Parathyroid adenoma (tissue), 2 donors: ENCODE data around the gene PCDH9.

Experiments
- H2AFZ ChIP-seq: fragments of 300-600 bp; sonication (generic); one replicate; pipeline ENCODE4 v1.7.0; 2017; ENCODE audit warnings: antibody characterized with exemption, mild to moderate bottlenecking
- H3K27ac ChIP-seq: fragments of 300-600 bp; sonication (generic); one replicate; pipeline ENCODE4 v1.7.0; 2017
- H3K27me3 ChIP-seq: fragments of 300-600 bp; sonication (generic); one replicate; pipeline ENCODE4 v1.7.0; 2017; ENCODE audit warnings: low read length; ENCODE audit not compliant: control insufficient read depth, insufficient read depth
- H3K36me3 ChIP-seq: fragments of 300-600 bp; sonication (generic); one replicate; pipeline ENCODE4 v1.7.0; 2017; ENCODE audit warnings: low read length; ENCODE audit not compliant: control insufficient read depth, insufficient read depth
- H3K4me1 ChIP-seq: fragments of 300-600 bp; sonication (generic); one replicate; pipeline ENCODE4 v1.7.0; 2017; ENCODE audit warnings: control low read depth
- H3K4me2 ChIP-seq: fragments of 300-600 bp; sonication (generic); one replicate; pipeline ENCODE4 v1.7.0; 2017; ENCODE audit warnings: low read length
- H3K4me3 ChIP-seq: fragments of 300-600 bp; sonication (generic); one replicate; pipeline ENCODE4 v1.7.0; 2017; ENCODE audit warnings: low read depth, low read length
- H3K79me2 ChIP-seq: fragments of 300-600 bp; sonication (generic); one replicate; pipeline ENCODE4 v1.7.0; 2017; ENCODE audit warnings: control low read depth
- H3K9ac ChIP-seq: fragments of 300-600 bp; sonication (generic); one replicate; pipeline ENCODE4 v1.7.0; 2017; ENCODE audit warnings: mild to moderate bottlenecking
- H3K9me3 ChIP-seq: fragments of 300-600 bp; sonication (generic); one replicate; pipeline ENCODE4 v1.7.0; 2017; ENCODE audit warnings: low read length; ENCODE audit not compliant: control insufficient read depth
- CTCF ChIP-seq: fragments of 300-600 bp; sonication (generic); IDR thresholded peaks from one replicate; pipeline ENCODE4 v1.7.0; 2017; ENCODE audit warnings: antibody characterized with exemption, mild to moderate bottlenecking
- donor health status: primary hyperparathyroidism.

The PCDH9 gene

GRCh38 chr13:66618702-66619101, 611.4 kb downstream of the PCDH9 start:
- no peaks in the 10 kb centered on the region for H3K79me2 ChIP-seq
- H3K36me3 ChIP-seq: no peaks in the 10 kb centered on the region
- H3K9ac ChIP-seq: no peak overlapping the region
- H2AFZ ChIP-seq: no peak overlapping the region
- H3K4me1 ChIP-seq: no peaks in the 10 kb centered on the region
- TF ChIP-seq CTCF: no peak
- no peaks in the 10 kb centered on the region for H3K9me3 ChIP-seq
- no peak overlapping the region for H3K27ac ChIP-seq
- no peak overlapping the region for H3K4me2 ChIP-seq
- H3K27me3 ChIP-seq: no peaks in the 10 kb centered on the region
- no peak overlapping the region for H3K4me3 ChIP-seq

GRCh38 chr13:66617786-66618185, 612.4 kb downstream of the PCDH9 start:
- H3K79me2 ChIP-seq: no peaks in the 10 kb centered on the region
- H2AFZ ChIP-seq: no peak overlapping the region
- no peak overlapping the region for H3K27ac ChIP-seq
- no peaks in the 10 kb centered on the region for H3K36me3 ChIP-seq
- H3K4me1 ChIP-seq: no peaks in the 10 kb centered on the region
- TF ChIP-seq CTCF: no peak
- H3K9ac ChIP-seq: no peak overlapping the region
- no peaks in the 10 kb centered on the region for H3K9me3 ChIP-seq
- H3K4me3 ChIP-seq: no peak overlapping the region
- no peaks in the 10 kb centered on the region for H3K27me3 ChIP-seq
- H3K4me2 ChIP-seq: no peak overlapping the region

- Histone ChIP-seq H3K4me1 (no peaks in the 10 kb centered on the region), H3K4me2 (no peak overlapping the region), H3K36me3 (no peaks in the 10 kb centered on the region), H3K27ac (no peak overlapping the region), H3K9ac (no peak overlapping the region), H3K4me3 (no peak overlapping the region), H3K9me3 (no peaks in the 10 kb centered on the region), H3K27me3 (no peaks in the 10 kb centered on the region), H3K79me2 (no peaks in the 10 kb centered on the region), H2AFZ (no peak overlapping the region)
- TF ChIP-seq CTCF: no peak
These were observed 617.2 kb downstream of the PCDH9 start for GRCh38 chr13:66612983-66613382.

- H3K4me2 ChIP-seq: no peak overlapping the region
- H3K27me3 ChIP-seq: no peaks in the 10 kb centered on the region
- TF ChIP-seq CTCF: no peak
These were observed 643.6 kb downstream of the PCDH9 start for GRCh38 chr13:66586489-66586888.

GRCh38 chr13:66585669-66586203, 644.4 kb downstream of the PCDH9 start:
- no peaks in the 10 kb centered on the region for H3K27me3 ChIP-seq
- no peak overlapping the region for H3K4me2 ChIP-seq
- no peaks in the 10 kb centered on the region for H3K9me3 ChIP-seq
- H3K9ac ChIP-seq: no peak overlapping the region
- H3K4me1 ChIP-seq: no peaks in the 10 kb centered on the region
- H3K4me3 ChIP-seq: no peak overlapping the region
- no peak overlapping the region for H3K27ac ChIP-seq
- no peaks in the 10 kb centered on the region for H3K36me3 ChIP-seq
- no peak for TF ChIP-seq CTCF
- H2AFZ ChIP-seq: no peak overlapping the region
- H3K79me2 ChIP-seq: no peaks in the 10 kb centered on the region

More at GRCh38 chr13:66586489-66586888, 643.6 kb downstream of the PCDH9 start:
- Histone ChIP-seq H3K4me3 (no peak overlapping the region), H3K4me1 (no peaks in the 10 kb centered on the region), H3K79me2 (no peaks in the 10 kb centered on the region), H3K36me3 (no peaks in the 10 kb centered on the region), H3K9ac (no peak overlapping the region), H3K27ac (no peak overlapping the region), H3K9me3 (no peaks in the 10 kb centered on the region), H2AFZ (no peak overlapping the region)
